Neuronal stem cell (in vitro differentiated cells): ENCODE data around the gene PEMT.
A peak's percentile ranks its signal among the peaks of the same experiment; 100 is the strongest.

Experiments
- DNase-seq: peaks from one replicate; pipeline ENCODE4 v3.0.0-alpha.2; 2013; ENCODE audit warnings: low spot score
- H2AFZ ChIP-seq: one replicate; pipeline ENCODE4 v1.6.1; 2013; ENCODE audit warnings: mild to moderate bottlenecking, low read length, inconsistent platforms
- H2AK5ac ChIP-seq: 2 replicates; pipeline ENCODE4 v1.6.1; 2013; ENCODE audit warnings: low read depth, mild to moderate bottlenecking, inconsistent platforms, low read length, moderate library complexity, mixed read lengths
- H2BK120ac ChIP-seq: 2 replicates; pipeline ENCODE4 v1.6.1; 2013; ENCODE audit warnings: low read depth, mild to moderate bottlenecking, inconsistent platforms, low read length, moderate library complexity, mixed read lengths
- H2BK12ac ChIP-seq: one replicate; pipeline ENCODE4 v1.6.1; 2013; ENCODE audit warnings: low read length, inconsistent platforms
- H2BK15ac ChIP-seq: 2 replicates; pipeline ENCODE4 v1.6.1; 2013; ENCODE audit warnings: mild to moderate bottlenecking, low read length, inconsistent platforms, mixed read lengths
- H2BK5ac ChIP-seq: one replicate; pipeline ENCODE4 v1.6.1; 2013; ENCODE audit warnings: inconsistent platforms, mild to moderate bottlenecking, low read length, moderate library complexity
- H3K14ac ChIP-seq: one replicate; pipeline ENCODE4 v1.6.1; 2013; ENCODE audit warnings: low read length, inconsistent platforms
- H3K18ac ChIP-seq: 2 replicates; pipeline ENCODE4 v1.6.1; 2013; ENCODE audit warnings: low read length, inconsistent platforms
- H3K23ac ChIP-seq: 2 replicates; pipeline ENCODE4 v1.6.1; 2013; ENCODE audit warnings: low read depth, mild to moderate bottlenecking, mixed read lengths, low read length, inconsistent platforms; ENCODE audit not compliant: poor library complexity
- H3K27ac ChIP-seq: replicated peaks from 3 replicates; pipeline ENCODE4 v1.5.1; 2013; ENCODE audit warnings: low read length, inconsistent platforms
- H3K27me3 ChIP-seq, 3 experiments: 2 replicates each; pipeline ENCODE4 v1.6.1; 2013; ENCODE audit warnings: low read length in 3 of 3, mild to moderate bottlenecking in 2 of 3, inconsistent platforms in 1 of 3, low read depth in 1 of 3, mixed read lengths in 1 of 3, moderate library complexity in 1 of 3; ENCODE audit not compliant: control insufficient read depth in 3 of 3, insufficient read depth in 3 of 3
- H3K36me3 ChIP-seq, 2 donors: replicated peaks in 1 of 2; 2 replicates each; pipeline ENCODE4 v1.6.1; 2013; ENCODE audit warnings: low read length in 2 of 2; ENCODE audit not compliant: control insufficient read depth in 2 of 2, insufficient read depth in 2 of 2
- H3K4ac ChIP-seq: 2 replicates; pipeline ENCODE4 v1.6.1; 2013; ENCODE audit warnings: inconsistent platforms, mild to moderate bottlenecking, low read length, moderate library complexity
- H3K4me1 ChIP-seq, 2 donors: 1 replicate in 1 of 2; 2 replicates in 1 of 2; pipeline ENCODE4 v1.6.1; 2013; ENCODE audit warnings: low read length in 2 of 2, low read depth in 1 of 2; ENCODE audit not compliant: control insufficient read depth in 2 of 2, insufficient read depth in 1 of 2
- H3K4me2 ChIP-seq: one replicate; pipeline ENCODE4 v1.6.1; 2013; ENCODE audit warnings: mild to moderate bottlenecking, low read length, inconsistent platforms; ENCODE audit not compliant: insufficient read depth, poor library complexity, severe bottlenecking
- H3K4me3 ChIP-seq, 2 donors: 2 replicates each; pipeline ENCODE4 v1.5.1; 2013; ENCODE audit warnings: low read length in 2 of 2, mild to moderate bottlenecking in 2 of 2, inconsistent platforms in 1 of 2, moderate library complexity in 1 of 2
- H3K79me1 ChIP-seq: one replicate; pipeline ENCODE4 v1.6.1; 2013; ENCODE audit warnings: low read depth, mild to moderate bottlenecking, inconsistent platforms, low read length, moderate library complexity
- H3K9ac ChIP-seq: one replicate; pipeline ENCODE4 v1.6.1; 2013; ENCODE audit warnings: mild to moderate bottlenecking, low read depth, low read length, inconsistent platforms; ENCODE audit not compliant: poor library complexity
- H3K9me3 ChIP-seq, 2 donors: replicated peaks in 1 of 2; 2 replicates each; pipeline versions ENCODE3 to v1.6.1; 2013; ENCODE audit warnings: low read length in 2 of 2, mild to moderate bottlenecking in 2 of 2, inconsistent platforms in 1 of 2, low read depth in 1 of 2, mixed read lengths in 1 of 2, moderate library complexity in 1 of 2; ENCODE audit not compliant: control insufficient read depth in 2 of 2, insufficient read depth in 1 of 2
- H4K8ac ChIP-seq: one replicate; pipeline ENCODE4 v1.6.1; 2013; ENCODE audit warnings: low read depth, mild to moderate bottlenecking, inconsistent platforms, low read length, moderate library complexity
- H4K91ac ChIP-seq: one replicate; pipeline ENCODE4 v1.6.1; 2013; ENCODE audit warnings: low read length, low read depth, mild to moderate bottlenecking, inconsistent platforms; ENCODE audit not compliant: poor library complexity
- WGBS, 2 donors: extraction: QIAGEN DNeasy Blood & Tissue Kit; methylation state at CpG; one replicate each; pipeline ENCODE4 v1.1.7; 2013; ENCODE audit warnings: missing lambda C conversion rate in 2 of 2, mixed read lengths in 1 of 2; ENCODE audit not compliant: insufficient read length in 2 of 2, insufficient replicate concordance in 1 of 2; ENCODE audit errors: extremely low coverage in 2 of 2; 5-methylcytosine and 5-hydroxymethylcytosine counted together

Gene PEMT

DNA sequence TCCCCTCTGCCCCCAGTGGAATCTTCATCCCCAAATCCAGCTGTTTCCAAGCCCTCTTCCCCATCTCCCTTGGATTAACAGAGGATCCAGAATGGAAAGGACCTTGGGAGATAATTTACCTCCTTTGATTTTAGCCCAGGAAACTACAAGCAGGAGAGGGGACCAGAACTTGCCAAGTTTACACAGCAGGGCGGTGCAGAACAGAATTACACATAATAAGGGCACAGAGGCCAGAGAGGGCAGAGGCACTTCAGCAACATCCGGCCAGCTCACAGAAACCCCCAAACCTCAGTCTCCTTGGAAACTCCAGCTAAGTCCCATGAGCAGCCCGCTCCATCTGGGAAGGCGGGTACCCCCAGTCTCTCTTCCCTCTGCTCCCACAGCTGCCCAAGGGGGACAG is 27.2 kb downstream of the PEMT start:
- Histone ChIP-seq H3K4me1 (peaks cover 0 to 13% of the 10 kb centered on the region in 2 donors), H2BK120ac (no peak overlapping the region), H3K79me1 (peaks cover 3% of the 10 kb centered on the region), H2BK15ac (peak overlapping the region; percentile 90), H3K14ac (peak overlapping the region; percentile 99), H3K18ac (peak overlapping the region; percentile 94), H3K27ac (peak overlapping the region; percentile 22), H3K23ac (peak overlapping the region; percentile 50), H2AFZ (no peak overlapping the region), H3K36me3 (no peaks in the 10 kb centered on the region), H2BK12ac (peak overlapping the region; percentile 98), H4K8ac (no peak overlapping the region), H2BK5ac (peak overlapping the region; percentile 0), H2AK5ac (peak overlapping the region; percentile 98), H3K9ac (no peak overlapping the region), H3K9me3 (no peaks in the 10 kb centered on the region), H3K4me3 (no peak overlapping the region), H4K91ac (no peak overlapping the region), H3K4ac (no peak overlapping the region), H3K27me3 (no peaks in the 10 kb centered on the region), H3K4me2 (no peak overlapping the region)
- no peak for DNase-seq
- no CpG with 5 or more reads among the region's 4 CpGs for WGBS, 2 donors

DNA sequence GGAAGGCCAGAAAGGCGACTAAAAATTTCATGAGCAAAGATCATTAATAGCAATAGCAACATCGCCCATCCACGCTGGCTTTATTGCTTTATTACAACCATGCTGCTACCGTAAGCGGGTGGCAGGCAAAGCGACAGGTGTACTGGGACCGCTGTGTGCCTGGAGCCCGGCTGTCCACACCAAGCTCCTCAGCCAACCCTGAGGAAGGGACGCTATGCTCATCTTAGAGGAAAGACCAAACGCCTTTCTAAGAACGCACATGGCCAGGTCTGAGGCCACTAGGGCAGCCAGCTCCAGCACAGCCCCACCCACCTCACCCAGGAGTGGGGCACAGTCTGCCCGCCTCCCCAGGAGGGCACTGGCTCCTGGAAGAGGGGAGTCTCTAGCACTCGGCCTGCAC is 28.0 kb downstream of the PEMT start:
- no peak overlapping the region for H3K27ac ChIP-seq
- H2AK5ac ChIP-seq = peak overlapping the region; percentile 98
- no peak overlapping the region for H3K14ac ChIP-seq

DNA sequence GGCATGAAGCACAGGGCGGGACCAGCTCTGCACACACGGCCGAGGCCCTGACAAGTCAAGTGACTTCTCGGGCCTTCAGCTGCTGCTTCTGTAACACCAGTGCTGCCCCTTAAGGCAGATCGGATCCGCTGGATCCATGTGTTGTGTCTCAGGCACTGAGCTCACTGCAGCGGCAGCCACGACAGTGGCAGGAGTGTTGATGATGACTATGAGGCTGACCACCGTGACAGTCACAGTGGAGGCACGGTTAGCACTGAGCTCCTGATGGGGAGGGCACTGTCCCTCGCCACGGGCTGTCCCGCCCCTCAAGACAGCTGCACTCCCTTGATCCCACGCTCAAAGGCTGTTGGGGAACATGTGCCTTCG is 29.4 kb downstream of the PEMT start:
- no peak for DNase-seq
- H3K27me3 ChIP-seq = no peaks in the 10 kb centered on the region
- no peak overlapping the region for H4K91ac ChIP-seq
- peak overlapping the region; percentile 48 for H2AK5ac ChIP-seq
- H2BK5ac ChIP-seq = no peak overlapping the region
- WGBS, 2 donors = no CpG with 5 or more reads among the region's 15 CpGs
- H3K79me1 ChIP-seq = no peaks in the 10 kb centered on the region
- H3K9me3 ChIP-seq = no peaks in the 10 kb centered on the region
- H2BK15ac ChIP-seq = no peak overlapping the region
- H2BK120ac ChIP-seq = no peak overlapping the region
- H3K4me1 ChIP-seq = peaks cover 0 to 13% of the 10 kb centered on the region in 2 donors
- peak overlapping the region; percentile 40 for H3K14ac ChIP-seq
- peak overlapping the region; percentile 54 for H3K18ac ChIP-seq
- H3K4me3 ChIP-seq = no peak overlapping the region
- H2BK12ac ChIP-seq = no peak overlapping the region
- no peak overlapping the region for H4K8ac ChIP-seq
- no peak overlapping the region for H2AFZ ChIP-seq
- H3K4me2 ChIP-seq = no peak overlapping the region
- no peaks in the 10 kb centered on the region for H3K36me3 ChIP-seq
- no peak overlapping the region for H3K9ac ChIP-seq
- no peak overlapping the region for H3K27ac ChIP-seq
- no peak overlapping the region for H3K4ac ChIP-seq
- H3K23ac ChIP-seq = peak overlapping the region; percentile 44

More for the DNA sequence above, 28.0 kb downstream of the PEMT start:
- no peak overlapping the region for H4K91ac ChIP-seq
- no peak overlapping the region for H3K4me3 ChIP-seq
- H3K9ac ChIP-seq = no peak overlapping the region
- H2BK5ac ChIP-seq = peak overlapping the region; percentile 0
- no peak overlapping the region for H2BK15ac ChIP-seq
- no peak overlapping the region for H4K8ac ChIP-seq
- no peak for DNase-seq
- H3K4ac ChIP-seq = no peak overlapping the region
- H3K9me3 ChIP-seq = no peaks in the 10 kb centered on the region
- no peak overlapping the region for H2BK120ac ChIP-seq
- WGBS, 2 donors = no CpG with 5 or more reads among the region's 13 CpGs
- no peak overlapping the region for H3K23ac ChIP-seq
- H3K27me3 ChIP-seq = no peaks in the 10 kb centered on the region
- H3K18ac ChIP-seq = no peak overlapping the region
- peaks cover 0 to 13% of the 10 kb centered on the region in 2 donors for H3K4me1 ChIP-seq
- no peak overlapping the region for H2AFZ ChIP-seq
- H3K79me1 ChIP-seq = peaks cover 3% of the 10 kb centered on the region
- H3K4me2 ChIP-seq = no peak overlapping the region
- H3K36me3 ChIP-seq = no peaks in the 10 kb centered on the region
- H2BK12ac ChIP-seq = no peak overlapping the region

DNA sequence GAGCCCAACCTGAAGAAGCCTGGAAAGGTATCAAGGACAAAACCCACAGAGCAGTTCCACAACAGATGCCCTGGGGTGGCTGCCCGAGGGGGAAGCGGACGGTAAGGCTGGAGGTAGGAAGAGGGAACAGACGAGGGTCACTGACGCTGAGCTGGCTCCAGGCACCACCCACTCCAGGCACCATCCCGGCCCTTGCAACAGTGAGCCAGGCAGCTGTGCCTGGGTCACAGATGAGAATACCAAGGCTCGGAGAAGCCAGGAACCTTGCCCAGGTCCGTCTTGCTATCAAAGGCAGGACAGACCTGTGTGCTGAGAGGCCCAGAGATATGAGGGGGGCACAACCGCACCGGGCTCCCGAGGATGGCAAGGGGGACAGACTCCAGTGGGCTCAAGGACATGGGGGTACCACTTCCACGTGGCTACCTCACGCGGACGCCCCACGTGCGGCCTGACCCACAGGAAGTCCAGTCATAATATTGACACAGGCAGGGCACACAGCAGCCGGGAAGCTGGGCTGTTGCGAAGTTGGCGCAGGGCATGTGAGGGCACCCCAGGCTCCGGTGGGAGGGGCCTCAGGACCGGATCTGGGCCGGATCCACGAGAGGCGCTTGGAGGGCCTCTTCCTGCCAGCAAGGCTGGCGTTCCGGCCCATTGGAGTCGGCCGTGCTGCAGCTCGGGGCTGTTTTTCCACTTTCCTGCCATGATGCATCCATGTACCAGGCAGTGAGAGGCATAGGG is 29.9 kb downstream of the PEMT start:
- Histone ChIP-seq H3K9me3 (no peaks in the 10 kb centered on the region), H3K4me2 (no peak overlapping the region), H3K4me3 (no peak overlapping the region), H2AK5ac (peak overlapping the region; percentile 48), H2BK15ac (peak overlapping the region; percentile 34), H2AFZ (no peak overlapping the region), H2BK120ac (no peak overlapping the region), H3K14ac (peak overlapping the region; percentile 40), H3K4ac (no peak overlapping the region), H3K79me1 (no peaks in the 10 kb centered on the region), H3K36me3 (no peaks in the 10 kb centered on the region), H3K27me3 (no peaks in the 10 kb centered on the region), H4K91ac (no peak overlapping the region), H3K4me1 (peaks cover 2 to 13% of the 10 kb centered on the region in 2 donors), H2BK12ac (peak overlapping the region; percentile 63), H3K9ac (no peak overlapping the region), H3K18ac (peak overlapping the region; percentile 54), H2BK5ac (peak overlapping the region; percentile 18), H3K27ac (no peak overlapping the region), H3K23ac (peak overlapping the region; percentile 82), H4K8ac (no peak overlapping the region)
- WGBS, 2 donors = no CpG with 5 or more reads among the region's 30 CpGs
- DNase-seq = no peak
